ENCODE data around the gene PMVK.
"Not testable (repeated sequence)": the region's sequence is repeated elsewhere in the genome, so short reads cannot be mapped to it uniquely, and the experiment has no call there.

PMVK gene

DNA sequence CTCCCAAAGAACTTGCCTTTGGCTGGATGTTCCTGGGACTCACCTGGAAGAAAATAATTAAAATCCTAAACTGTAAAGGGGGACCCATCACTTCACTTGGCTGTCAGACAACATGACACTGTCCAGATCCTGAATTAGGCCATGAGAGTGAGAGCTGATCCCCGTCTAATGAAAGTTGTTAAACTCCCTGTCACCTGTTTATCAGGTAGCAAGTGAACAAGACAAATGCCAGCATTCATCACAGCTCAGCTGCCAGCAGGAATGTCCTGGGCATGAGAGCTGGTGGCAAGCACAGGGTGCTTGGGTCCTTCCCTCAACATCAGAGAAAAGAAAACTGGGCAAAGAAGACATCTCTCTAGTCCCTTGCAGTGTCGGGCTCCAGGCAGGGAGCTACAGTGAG lies 23.8 kb downstream of the PMVK start:
- DNase-seq: no peak

DNA sequence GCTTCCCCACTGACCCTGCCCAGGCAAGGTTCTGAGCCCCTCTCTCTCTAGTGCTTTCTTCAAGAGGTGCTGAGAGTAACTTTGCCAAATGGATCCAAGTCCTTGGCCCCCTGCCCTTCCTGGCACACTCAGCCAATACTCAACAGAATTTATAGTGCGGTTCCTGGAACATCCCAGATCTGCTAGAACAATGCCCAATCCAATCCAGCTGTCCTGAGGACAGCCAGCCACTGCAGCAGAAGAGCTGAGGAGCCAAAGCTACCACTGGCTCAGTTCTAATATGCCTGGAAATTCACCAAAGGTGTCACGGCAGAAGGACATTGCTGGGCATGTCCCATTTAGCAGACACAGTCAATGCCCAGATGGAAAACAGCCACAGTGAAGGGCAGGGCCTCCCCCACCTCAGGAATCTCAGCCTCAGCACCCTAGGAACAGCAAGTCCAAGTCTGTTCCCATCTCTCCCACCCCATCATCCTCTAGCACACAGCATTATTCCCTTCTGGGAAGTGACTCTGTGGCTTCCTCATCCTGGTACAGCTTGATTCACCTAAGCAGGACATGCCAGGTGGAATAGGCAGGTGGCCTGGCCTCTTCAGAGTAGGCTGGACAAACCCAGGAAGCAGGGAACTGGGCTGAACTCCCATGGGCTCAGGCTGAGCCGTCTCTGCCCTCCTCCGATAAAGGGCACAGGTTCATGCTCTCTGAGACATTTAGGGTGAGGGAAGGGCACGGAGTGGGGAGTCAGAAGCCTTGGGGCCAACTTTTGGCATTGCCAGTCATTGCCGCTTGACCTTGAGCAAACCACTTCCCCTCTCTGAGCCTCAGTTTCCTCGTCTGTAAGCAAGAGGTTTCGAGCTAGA lies 24.6 kb downstream of the PMVK start:
- no peak for DNase-seq

DNA sequence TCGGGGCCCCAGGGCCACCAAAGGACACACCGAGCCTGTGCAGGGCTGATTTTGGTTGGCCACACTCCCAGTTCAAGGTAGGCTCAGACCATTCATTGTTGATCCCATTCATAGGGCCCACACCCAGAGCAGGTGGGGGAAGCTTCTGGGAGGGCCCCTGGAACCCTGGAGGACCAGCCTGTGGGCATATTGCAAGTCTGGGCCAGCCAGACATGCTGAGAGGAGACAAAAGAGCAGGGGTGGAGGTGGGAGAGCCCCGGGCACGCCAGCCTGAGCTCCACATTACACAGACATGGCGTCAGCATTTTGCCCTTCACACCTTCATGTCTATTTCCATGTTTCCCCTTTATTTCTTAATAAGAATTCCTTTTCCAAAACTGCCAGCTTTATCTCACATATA lies 25.7 kb downstream of the PMVK start:
- no peak for DNase-seq

DNA sequence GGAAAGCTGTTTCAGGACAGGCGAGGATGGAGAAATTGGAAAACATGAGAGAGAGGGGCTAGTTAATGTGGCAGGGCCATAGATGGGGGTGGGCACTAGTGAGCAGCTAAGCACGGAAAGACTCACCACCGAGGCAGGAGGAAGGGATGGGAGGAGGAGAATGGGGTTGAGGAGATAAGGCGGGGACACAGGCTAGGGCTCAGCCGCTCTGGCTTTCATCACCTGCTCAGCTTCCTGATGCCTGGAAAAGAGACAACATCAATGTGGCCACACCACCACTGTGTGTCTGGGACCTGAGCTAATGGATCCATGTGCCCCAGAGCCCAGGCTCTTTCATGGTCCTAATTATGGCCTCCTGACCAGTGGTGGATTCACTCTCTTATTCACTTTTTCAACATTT lies 27.6 kb downstream of the PMVK start:
- no peak for DNase-seq

DNA sequence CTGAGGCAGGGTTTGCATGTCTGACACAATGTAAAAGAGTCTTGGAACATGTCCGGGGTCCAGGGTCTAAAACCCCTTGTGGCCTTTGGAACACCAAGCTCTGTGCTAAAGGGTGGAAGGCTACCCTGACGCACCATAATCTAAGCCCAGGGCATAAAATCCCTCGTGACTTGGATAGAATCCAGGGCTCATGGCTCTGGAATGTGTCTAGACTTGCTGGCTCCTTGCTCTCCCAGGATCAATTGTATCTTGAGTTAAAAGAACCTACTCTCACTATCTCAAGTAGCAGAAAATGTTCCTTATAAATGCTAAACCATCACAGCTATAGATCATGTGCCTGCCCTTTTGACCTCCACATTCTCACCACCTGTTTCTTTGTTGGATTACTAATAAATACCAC lies 28.4 kb downstream of the PMVK start:
- DNase-seq: not testable (repeated sequence)

DNA sequence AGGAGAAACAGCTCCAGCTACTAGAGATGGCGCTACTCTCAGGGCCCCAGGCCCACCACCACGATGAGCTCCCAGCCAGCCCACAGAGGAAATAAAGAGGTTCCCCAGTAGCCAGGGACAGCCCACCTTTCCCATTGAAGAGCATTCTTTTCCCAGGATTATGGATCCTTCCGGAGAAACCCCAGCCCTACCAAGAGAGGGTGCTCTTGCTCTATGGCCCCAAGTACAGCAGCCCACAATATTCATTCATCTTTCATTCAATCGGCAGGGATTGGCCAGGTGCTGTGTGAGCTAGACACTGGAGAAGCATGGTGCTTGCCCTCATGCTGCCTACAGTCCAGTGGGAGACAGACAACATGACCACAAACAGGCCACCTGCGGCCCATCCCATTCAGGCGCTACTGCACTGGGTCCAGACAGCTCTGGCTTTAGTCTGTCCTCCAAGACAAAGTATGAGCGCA lies 29.9 kb downstream of the PMVK start:
- DNase-seq: peak in 1 of 2 donors; percentile 4

DNA sequence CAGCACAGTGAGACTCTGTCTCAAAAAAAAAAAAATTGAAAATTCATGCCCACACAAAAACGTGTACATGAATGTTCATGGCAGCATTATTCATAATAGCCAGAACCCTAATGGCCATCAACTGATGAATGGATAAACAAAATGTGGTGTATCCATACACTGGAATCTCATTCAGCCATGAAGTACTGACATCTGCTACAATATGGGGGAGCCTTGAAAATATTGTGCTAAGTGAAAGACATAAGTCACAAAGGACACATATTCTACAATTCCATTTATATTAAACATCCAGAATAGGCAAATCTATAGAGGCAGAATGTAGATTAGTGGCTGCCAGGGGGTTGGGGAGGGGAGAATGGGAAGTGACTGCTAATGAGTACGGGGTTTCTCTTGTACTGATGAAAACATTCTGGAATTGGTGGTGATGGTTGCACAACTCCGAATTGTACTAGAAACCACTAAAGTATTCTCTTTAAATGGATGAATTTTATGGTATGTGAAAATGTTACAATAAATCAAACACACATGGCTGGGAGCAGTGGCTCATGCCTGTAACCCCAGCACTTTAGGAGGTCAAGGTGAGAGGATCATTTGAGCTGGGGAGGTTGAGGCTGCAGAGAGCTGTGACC lies 33.5 kb downstream of the PMVK start:
- no peak for DNase-seq

DNA sequence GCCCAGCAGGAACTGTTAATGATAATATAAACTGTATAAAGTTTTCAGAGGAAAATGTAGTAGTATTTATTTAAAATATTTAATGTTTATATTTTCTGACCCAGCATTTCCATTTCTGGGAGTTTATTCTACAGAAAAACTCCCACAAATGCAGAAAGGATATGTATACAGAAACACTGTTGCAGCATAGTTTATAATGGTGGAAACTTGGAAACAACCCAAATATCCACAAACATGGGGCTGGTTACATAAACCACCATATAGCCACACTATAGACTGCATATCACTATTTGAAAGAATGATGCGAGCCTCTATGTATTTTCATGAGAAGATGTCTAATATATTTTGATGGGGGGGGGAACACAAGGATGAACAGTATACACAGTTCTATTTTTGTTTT lies 34.9 kb downstream of the PMVK start:
- DNase-seq: no peak

DNA sequence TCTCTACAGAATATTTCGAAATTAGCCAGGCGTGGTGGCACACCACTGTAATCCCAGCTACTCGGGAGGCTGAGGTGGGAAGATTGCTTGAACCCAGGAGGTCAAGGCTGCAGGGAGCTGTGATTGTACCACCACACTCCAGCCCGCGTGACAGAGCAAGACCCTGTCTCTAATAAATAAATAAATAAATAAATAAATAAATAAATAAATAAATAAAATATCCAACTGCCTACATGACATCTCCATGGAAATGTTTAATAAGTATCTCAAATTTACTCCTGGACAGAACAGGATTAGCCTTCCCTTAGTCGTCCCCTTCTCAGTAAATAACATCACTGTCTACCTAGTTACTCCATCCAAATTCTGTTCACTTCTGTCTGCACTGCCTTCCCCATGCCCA lies 37.5 kb downstream of the PMVK start:
- DNase-seq: no peak

DNA sequence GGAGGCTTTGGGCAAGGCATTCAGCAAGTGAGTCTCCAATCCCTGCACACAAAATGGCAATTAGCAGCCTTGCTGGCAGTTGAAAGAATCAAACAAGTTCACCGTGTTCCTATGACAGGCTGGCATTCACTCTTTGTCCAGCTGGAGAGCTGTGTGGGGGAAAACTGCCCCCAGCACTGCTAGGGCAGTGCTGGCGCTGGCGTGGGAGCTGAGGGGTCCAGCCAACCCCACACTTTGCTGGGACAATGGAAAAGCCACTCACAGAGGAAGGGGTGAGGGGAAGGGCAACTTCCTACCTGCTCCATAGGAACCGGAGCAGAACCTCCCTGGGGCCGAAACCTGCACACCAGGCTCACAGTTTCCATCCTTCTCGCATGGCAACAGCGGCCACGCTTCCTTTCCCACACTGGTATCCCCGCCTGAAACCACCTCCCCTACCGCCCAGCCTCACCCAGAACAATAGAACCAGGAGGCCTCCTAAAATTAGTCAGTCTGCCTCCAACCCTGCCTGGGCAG lies 39.7 kb downstream of the PMVK start:
- no peak for DNase-seq

DNA sequence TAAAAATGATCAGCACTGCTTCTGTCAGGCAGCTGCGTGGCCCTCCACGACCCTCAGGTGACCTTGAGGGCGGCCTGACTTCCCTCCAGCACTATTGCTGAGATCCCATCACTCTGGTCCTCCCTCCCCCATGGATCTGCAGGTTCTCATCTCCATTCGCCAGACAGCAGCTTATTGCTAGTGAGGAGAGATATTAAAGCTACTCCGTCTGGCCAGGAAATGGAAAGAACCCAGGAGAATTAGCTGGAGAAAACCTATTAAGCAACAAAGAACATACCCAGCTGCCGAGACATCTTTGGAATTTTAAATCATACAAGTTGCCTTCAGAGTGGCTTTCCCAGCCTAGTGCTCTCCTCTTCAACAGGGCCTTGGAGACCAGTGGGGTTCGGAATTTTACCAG lies 40.7 kb downstream of the PMVK start:
- no peak for DNase-seq

DNA sequence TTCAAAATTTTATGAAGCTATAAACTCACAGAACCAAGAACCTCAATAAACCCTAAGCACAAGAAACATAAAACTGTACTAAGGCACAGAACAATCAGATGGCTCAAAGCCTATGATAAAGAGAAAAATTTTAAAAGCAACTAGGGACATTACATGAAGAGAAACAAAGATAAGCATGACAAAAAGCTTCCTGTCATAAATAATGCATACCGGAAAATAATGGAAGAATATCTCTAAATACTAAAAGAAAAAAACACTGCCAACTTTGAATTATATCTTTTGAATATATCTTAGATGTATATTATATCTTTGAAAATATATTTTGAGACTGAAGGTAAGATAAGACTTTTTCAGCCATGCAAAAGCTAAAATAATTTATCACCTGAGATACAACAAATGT lies 45.1 kb downstream of the PMVK start:
- DNase-seq: no peak

DNA sequence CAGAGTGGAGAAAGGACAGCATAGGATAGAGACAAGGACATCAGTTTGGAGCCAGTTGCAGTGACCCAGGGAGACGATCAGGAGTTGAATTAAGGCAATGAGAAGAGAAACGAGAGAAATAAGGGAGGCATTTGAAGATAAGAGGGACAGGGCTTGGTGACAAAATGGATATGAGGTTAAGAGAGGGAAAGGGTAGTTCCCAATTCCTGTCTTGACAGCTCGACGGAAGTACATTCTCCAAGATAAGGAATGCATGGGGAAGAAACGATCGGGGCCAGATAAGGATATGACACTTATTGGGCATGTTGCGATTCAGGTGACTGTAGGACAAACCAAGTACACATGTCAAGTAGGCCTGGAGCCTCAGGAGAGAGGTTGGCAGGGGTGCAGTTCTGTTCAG lies 47.8 kb downstream of the PMVK start:
- DNase-seq: no peak

DNA sequence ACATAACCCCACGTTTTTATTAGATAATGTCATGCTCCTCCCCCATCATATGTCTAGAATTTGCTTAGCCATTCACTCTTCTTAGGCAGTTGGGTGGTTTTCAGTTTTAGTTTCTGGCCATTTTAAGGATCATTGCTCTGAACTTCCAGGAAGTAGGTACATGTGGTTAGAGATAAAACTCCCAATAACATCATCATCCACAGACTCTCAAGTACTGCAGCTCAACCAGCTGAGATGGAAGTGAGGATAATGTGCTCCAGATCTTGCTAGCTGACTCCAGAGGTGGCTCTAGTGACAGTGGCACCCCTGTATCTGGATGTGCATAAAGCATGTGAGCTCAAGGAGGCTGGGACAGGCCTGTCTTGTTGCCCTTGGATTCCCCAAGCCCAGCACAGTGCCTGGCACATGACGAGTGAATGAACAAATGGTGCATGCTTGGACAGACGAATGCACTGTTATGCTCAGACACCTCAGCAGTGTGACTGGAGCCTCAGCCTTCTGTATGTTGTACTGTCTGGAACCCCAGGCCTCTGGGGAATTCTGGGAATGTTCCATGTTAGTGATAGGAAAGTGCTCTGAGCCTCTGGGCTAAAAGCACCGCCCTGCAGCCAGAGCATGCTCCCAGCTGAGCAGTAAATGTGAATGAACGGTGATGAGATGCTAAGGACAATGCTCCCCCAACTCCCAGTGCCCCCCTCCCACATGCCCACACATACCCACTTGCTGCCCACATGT lies 50.1 kb downstream of the PMVK start:
- no peak for DNase-seq

DNA sequence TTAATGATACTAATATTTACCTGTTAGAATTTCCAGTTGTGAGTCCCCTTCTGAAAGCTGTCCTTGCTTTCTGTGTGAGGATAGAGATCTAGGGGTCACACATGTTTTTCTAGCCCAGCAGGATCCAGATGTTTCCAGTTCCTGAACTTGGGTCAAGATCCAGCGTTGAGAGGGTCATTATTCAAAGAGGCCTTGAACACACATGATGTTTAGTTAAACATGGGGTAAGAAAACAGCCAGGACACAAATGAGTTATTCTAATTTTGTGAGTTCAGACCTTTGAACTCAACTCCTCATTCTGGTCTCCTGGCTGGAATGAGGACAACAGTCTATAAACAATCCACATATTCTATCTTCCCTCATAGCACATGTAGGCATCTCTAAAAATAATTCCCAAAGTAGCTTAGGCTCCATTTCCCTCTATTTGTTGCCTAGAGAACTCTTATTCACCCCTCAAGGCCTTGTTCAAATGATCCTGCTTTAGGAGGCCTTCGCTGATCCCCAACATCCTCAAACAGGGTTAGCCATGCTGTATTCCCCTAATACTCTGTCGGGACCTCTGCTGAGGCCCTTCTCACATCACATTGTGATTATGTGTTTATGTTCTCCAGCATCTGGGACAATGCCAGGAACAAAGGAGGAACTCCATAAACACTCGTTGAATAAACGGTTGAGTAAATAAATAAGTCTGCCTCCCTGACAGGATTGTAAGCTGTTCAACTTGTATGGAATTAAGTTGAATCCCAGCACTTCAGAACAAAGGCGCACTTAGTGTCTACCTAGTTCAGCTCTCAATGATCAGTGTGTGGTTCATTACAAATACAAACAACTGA lies 51.4 kb downstream of the PMVK start:
- DNase-seq: no peak

DNA sequence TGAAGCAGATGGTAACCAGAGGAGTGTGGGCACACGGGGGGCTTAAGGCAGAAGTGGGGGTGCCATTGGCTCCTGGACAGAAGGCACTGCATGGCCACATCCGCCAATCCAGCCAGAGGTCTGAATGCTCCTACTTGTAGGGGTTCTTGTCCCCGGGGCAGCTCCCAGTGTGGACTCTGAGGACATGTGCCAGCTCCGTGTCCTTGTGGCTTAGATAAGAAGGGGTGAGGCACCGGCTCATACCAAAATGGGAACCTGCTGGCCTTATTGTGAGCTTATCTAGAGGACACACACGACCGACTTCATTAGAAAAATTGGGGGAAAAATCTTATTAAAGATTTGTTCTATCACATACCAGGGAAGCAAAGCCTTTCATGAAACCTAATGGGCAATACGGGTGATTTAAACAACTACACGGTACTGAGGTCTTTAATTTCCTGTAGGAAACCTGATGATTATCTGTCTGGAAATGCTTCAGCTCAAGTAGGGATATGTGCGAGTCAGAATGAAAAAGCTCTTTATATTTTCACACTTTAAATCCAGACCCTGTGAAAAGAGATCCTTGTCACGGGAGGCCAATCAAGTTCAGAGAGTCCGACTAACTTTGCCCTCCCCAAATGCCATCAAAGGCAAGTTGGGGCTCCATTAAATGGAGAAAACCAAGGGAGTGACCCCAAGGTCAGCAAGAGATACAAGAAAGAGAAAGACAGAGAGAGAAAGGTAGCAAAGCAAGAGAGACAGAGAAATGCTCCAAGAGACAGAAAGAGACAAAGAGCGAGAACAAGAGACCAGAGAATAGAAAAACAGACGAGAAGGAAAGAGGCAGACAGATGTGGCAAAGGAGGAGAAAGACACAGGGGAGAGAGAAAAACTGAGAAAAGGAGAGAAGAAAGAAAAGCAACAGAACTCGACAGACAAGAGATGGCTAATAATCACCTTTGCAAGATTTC lies 52.3 kb downstream of the PMVK start:
- DNase-seq: no peak

DNA sequence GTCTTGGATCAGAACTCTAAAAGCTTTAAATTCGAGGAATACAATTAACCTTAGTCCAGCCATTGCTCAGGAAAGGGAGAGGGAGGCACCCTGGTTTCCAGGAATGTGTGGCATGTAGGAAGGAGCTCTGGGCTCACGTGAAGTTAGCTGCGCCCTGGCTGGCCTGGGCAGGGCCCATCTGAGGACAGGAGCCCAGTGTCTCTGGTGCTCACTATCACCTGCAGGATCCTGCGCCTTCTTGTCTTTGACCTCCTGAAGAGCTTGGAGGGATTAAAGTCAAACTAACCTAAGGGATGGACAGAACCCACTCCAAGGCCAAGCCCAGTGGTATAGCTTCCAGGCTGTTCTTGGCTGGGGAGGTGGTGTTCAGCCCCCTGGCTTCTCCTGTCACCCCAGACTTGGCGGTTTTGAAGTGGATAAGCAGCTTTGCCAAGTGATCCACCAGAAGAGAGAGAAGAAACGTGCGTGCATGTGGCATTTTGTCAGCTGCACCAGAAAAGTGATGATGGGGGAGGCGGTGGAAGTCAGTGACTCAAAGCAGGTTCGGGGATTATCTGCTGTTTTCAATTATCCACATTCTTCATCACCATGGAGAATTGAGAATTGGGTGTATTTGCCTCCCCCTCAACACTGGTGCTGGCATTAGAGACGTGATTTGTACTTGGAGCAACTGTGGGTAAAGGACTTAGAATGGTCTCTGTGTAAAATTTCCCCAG lies 54.5 kb downstream of the PMVK start:
- DNase-seq: no peak

DNA sequence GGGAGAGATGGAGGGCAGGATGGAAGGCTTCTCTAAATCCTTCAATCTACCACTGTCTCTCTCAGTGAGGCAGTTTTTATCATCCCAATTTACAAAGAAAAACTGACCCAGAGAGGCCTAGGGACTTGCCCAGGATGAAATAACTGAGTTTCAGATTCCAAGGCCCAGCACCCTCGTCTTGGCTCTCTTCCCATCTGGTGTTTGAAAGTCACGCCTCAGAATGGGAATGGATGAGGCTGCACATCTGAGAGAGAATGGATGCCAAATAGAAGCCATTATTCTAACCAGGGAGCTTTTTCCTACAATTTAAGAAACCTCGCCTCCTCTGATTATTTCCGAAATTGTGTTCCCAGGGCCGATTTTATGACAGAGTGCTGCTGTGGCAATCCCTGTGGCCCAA lies 55.8 kb downstream of the PMVK start:
- no peak for DNase-seq

DNA sequence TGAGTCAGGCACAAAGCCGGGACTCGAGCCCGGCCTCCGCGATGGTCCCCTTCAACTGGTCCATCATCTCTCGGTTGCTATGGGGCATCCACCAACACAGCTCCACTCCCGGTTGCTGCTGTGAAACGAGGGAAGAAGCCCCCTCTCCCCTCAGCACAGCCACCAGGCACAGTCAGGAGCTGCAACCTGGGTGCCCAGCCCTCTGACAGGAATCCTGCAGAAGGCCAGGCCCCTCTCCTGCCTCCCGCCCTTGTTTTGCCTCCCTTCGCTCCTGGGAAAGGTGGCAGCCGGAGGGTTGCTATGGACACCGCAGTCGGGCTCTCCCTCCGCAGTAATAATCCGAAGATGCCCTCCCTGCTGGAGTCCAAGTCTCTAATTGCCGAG lies 57.5 kb downstream of the PMVK start:
- DNase-seq: no peak

DNA sequence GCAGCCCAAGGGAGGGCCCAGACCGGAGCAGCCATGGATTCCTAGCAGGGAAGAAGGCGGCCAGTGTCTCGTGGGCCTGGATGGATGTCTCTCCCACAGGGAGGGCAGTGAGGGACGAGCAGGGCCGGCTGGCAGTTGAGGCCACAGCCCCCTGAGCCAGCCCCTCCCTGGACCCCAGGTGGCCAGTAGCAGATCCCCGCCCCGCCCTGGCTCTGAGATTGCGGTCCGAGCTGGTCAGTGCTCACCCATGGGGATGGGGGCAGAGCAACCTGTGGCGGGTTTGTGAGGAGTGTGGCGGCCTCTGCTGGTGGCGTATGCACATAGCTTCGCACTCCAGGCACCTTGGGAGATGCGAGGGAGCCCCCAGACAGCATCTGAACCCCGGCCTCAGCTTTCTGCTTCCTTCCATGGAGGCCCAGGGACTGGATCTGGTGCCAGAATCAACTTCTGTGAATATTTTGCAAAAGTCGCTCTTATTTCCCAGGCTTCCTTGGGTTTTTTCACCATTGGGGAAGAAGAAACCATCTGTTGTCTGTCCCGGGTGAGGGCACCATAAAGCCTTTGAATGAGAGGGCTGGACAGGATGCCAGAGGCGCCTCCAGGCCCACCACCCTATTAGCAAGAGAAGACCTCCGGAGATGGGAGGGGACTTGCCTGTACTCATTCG lies 58.0 kb downstream of the PMVK start:
- DNase-seq: peak; percentile 24 to 81

Data from inflammatory macrophage treated with lipopolysaccharide for 1 hour (primary cell).